Measurements from ENCODE around the gene CHMP2A. TPM values are rescaled to one million over a fixed set of nuclear protein-coding genes. Genes with fewer than 3 reads are reported as not detected.

The CHMP2A gene
- total RNA-seq, 1 donor from 2014 or later: 124 TPM

- intact Hi-C loops (cut with micrococcal nuclease): no loop called here
Measured at GRCh38 chr19:58556622-58557220, 1.8 kb upstream of the CHMP2A start.

GRCh38 chr19:58555920-58556621 lies 1.2 kb upstream of the CHMP2A start:
- intact Hi-C loops (cut with micrococcal nuclease): loop anchor here (1.0 kb wide), 2 partner anchors 12 to 37 kb away; partner anchors contain the start of genes TRIM28 and ZBTB45

- intact Hi-C loops (cut with micrococcal nuclease): loop anchor here (1.0 kb wide), 2 partner anchors 11 to 36 kb away; partner anchors contain the start of genes TRIM28 and ZBTB45
Measured at GRCh38 chr19:58555369-58555885, 522 bp upstream of the CHMP2A start.

GRCh38 chr19:58553799-58554493 lies 959 bp downstream of the CHMP2A start:
- intact Hi-C loops (cut with micrococcal nuclease): no loop called here

GRCh38 chr19:58552655-58553054 lies 2.2 kb downstream of the CHMP2A start:
- intact Hi-C loops (cut with micrococcal nuclease): no loop called here

GRCh38 chr19:58551577-58552471 lies 3.1 kb downstream of the CHMP2A start:
- intact Hi-C loops (cut with micrococcal nuclease): no loop called here

GRCh38 chr19:58551123-58551497 lies 3.8 kb downstream of the CHMP2A start:
- intact Hi-C loops (cut with micrococcal nuclease): no loop called here

- intact Hi-C loops (cut with micrococcal nuclease): no loop called here
Measured at GRCh38 chr19:58550362-58551122, 4.4 kb downstream of the CHMP2A start.

- intact Hi-C loops (cut with micrococcal nuclease): no loop called here
Measured at GRCh38 chr19:58549664-58550361, 5.1 kb downstream of the CHMP2A start.

GRCh38 chr19:58548859-58549663 lies 5.8 kb downstream of the CHMP2A start:
- intact Hi-C loops (cut with micrococcal nuclease): no loop called here

- intact Hi-C loops (cut with micrococcal nuclease): no loop called here
Measured at GRCh38 chr19:58547323-58548312, 7.3 kb downstream of the CHMP2A start.

GRCh38 chr19:58546019-58546530 lies 8.8 kb downstream of the CHMP2A start:
- intact Hi-C loops (cut with micrococcal nuclease): no loop called here

GRCh38 chr19:58545286-58546018 lies 9.5 kb downstream of the CHMP2A start:
- intact Hi-C loops (cut with micrococcal nuclease): no loop called here

GRCh38 chr19:58544591-58545285 lies 10.2 kb downstream of the CHMP2A start:
- intact Hi-C loops (cut with micrococcal nuclease): loop anchor here (1.0 kb wide), 5 partner anchors 11 to 30 kb away; partner anchors contain the start of genes CHMP2A, MZF1 and ZBTB45

GRCh38 chr19:58543826-58544590 lies 10.9 kb downstream of the CHMP2A start, which contains the start of gene TRIM28:
TRIM28 (plus strand) TSS chr19:58544064; CDS start chr19:58544758, 694 bp downstream.
- intact Hi-C loops (cut with micrococcal nuclease): loop anchor here (1.0 kb wide), 5 partner anchors 11 to 30 kb away; partner anchors contain the start of genes CHMP2A, MZF1 and ZBTB45
